Frontal cortex (tissue), 4 donors: Measurements from ENCODE around the gene ZFAND2A. TPM values are rescaled to one million over a fixed set of nuclear protein-coding genes. Genes with fewer than 3 reads are reported as not detected.
"Not testable (repeated sequence)": the region's sequence is repeated elsewhere in the genome, so short reads cannot be mapped to it uniquely, and the experiment has no call there.

Source experiments
- DNase-seq, 2 donors: peaks; one replicate each; pipeline ENCODE4 v3.0.0; 2012; ENCODE audit warnings: low spot score in 2 of 2
- FAIRE-seq: peaks from 2 replicates; lab custom pipeline; 2012; peaks lifted over from hg19 to GRCh38; lab: Jason Lieb, UNC
- total RNA-seq: library from RNA; depleted of rRNA; stranded (reverse); fragments of >200 nt; gene quantifications from one replicate; pipeline ENCODE4 v1.2.3, GENCODE V29; 2014
- donor health status: control.
- donor health status: control.
- donor health status: control.

Gene ZFAND2A
- total RNA-seq, 1 donor from 2014 or later = 15.1 TPM

DNA sequence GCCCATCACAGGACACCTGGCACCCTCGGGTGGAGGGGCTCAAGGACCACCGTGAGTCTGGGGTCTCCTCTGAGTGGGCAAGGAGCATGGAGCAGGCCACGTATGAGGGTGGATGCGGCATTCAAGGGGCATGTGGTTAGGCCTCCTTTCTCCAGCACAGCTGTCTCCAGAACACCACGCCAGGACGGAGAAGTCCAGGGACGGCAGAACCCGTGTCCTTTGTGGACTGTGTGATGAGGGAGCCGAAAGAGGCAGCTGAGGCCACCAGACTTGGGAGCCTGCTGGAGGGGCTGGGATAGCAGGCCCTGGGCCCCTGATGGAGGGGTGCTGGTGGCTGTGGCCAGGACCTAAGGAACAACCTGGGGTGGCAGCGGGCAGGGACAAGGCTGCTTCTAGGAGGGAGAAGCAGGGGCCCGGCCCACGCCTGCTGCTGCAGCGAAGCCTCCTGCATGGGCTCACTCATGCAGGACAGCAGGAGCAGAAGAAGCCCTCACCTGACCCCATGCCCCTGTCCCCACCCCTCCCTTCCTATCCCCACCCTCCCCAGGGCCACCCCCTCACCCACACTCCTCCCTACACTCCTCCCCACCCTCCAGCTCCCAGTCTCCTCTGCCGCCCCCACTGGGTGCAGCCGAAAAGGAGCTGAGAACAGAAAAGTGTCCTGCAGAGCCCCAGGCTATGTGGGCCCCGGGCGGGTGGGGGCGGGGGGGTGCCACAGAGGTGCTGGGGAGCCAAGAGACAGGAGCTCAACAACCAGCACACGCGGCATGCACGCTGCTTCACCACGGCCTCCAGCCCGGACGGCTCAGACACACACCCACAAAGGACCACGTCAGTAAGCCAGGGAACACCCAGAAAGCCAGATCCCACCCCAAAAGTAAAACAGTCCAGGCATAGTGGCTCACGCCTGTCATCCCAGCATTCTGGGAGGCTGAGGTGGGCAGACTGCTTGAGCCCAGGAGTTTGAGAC is 29.7 kb downstream of the ZFAND2A start:
- no peak for DNase-seq
- FAIRE-seq = no peak

DNA sequence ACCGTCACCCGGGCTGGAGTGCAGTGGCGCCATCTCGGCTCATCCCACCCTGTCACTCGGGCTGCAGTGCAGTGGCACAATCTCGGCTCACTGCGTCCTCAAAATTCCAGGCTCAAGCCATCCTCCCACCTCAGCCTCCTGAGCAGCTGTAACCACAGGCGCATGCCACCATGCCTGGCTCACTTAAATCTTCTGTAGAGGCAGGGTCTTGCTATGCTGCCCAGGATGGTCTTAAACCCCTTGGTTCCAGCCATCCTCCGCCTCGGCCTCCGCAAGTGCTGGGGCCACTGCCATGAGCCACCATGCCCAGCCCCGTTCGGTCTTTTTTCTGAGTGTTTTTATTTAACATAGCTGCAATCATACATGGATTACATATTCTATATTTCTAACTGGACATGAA is 30.6 kb downstream of the ZFAND2A start:
- no peak for DNase-seq
- no peak for FAIRE-seq

DNA sequence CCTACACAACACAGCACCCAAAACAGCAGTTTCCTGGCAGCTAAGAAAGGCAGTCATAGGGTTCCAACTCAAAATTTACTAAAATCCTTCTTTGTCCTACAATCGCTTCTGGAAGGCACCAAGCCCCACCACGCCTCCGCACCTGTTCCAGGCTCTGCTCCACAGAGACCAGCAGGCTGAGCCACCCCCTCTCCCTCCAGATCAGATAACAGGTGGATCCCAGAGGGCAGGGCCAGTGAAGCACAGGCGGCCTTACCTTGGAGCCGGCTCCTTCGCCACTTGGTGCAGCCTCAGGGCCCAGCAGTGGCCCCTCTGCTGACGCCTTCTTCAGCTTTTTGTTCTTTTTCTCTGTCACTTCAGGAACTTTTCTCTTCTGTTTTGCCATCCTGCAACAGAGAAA is 33.0 kb downstream of the ZFAND2A start:
- FAIRE-seq (no peak), DNase-seq (no peak)

DNA sequence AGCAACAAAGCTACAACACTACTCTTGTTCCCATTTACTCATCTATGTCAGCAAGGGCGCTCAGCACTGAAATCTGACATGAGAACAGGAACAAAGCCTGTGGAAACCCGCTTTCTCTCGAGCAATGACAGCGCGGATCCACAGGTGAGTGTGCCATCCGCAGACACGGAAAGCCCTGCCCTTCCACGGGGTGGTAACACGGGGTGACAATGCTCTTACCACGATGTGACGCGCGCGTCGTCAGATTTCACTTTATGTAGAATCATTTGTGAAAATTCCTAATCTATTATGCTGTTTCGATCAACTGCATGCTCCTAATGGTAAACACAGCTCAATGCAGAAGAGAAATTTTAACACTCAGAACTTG is 34.4 kb downstream of the ZFAND2A start:
- FAIRE-seq (no peak), DNase-seq (no peak)

DNA sequence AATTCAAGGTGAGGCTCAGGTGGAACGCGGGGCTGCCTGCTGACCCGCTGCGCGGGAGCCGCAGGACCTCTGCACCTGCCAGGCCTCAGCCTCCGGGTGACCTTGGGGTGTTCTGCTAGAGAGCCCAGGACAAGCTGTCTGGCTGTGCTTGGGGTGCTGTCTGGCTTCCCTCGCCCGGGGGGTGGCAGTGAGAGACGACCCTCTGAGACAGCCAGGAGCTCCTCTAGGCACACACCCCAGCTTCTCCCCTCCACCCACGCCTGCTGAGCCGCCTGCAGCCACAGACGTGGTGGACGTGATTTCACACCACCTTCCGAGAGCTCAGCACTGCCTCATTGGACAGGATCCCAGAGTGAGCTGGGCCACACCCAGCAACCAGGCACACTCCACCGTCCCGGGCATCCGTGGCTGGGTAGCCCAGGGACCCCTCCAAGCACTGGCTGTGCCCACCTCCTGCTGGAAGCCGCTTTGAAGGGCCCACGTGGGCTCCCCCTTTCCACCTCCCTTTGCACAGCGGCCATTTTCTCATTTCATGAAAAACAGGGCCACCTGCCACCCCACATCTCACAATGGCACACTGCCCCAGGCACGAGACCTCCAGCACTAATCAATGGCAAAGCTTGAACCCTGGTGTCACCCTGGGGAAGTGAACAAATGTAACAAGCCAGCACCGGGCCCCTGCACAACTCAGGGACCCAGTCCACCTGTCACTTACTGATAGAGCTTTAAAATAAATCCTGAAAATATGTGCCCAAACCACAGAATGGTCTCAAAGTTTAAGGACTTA is 35.0 kb downstream of the ZFAND2A start:
- no peak for FAIRE-seq
- DNase-seq = no peak

DNA sequence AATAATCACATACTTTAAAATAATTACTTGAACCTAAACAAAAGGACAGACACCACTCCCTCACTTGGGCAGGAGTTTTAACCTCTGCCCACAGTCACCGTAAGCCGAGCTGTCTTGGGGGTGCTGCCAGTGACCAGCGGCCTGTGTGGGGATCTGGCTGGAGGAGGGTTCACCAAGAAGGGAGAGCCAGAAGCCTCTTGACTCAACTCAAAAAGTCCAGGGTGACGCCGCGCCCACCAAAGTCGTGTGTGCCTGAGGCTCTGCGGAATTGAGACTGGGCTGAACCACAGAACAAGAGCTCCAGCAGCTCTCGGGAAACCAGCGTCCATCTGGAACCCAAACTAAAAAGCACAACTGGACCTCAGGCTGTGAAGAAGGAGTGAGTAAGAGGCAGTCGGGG is 35.8 kb downstream of the ZFAND2A start:
- FAIRE-seq (no peak), DNase-seq (no peak)

DNA sequence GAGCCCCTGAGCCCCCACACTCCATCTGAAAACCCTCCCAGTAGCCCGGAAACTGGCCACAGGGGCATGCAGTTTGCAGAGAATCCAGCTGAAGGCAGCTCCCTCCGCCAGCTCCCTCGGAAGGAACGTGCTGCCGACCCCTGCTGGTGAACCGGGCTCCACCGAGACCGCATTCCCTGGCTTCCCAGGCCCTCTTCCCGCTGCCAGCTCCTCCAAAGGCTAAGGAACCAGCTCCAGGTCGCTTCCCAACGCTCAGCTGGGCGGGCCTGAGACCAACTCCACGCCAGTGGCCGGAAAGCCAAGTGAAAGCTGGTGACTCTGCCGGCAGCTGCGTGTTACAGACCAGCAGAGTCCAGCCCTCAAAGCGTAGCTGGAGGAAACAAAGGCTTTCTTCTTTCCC is 36.3 kb downstream of the ZFAND2A start:
- peak; percentile 69 to 75 for DNase-seq
- no peak for FAIRE-seq

DNA sequence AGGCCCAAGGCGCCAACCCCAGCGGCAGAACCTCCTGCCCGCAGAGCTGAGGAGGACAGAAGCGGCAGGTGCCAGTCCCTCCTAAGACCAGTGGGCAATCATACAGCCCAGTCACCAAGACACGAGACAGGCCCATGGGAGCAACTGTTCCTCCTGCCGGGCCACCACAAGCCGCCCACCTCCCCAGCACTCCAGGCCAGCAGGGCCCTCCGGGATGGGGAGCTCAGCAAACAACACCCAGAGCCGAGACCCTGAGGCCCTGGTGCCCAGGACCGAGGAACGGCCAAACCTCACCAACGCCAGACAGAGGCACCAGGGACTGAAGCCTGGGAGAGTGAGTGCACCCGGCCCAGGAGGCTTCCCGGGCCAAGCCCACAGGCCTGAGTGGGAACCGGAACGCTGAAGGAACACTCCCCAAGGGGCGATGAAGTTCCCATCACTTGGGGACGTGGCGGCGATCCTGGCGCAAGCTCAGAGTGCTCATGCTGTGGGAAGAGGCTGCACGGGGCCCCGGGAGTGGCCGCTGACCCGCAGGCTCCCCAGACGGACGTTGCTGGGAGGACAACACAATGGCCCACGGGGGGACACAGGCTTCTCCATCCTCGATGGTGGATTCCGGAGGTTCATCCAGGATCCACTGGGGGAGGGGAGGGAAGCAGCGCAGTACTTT is 37.0 kb downstream of the ZFAND2A start:
- FAIRE-seq = no peak

DNA sequence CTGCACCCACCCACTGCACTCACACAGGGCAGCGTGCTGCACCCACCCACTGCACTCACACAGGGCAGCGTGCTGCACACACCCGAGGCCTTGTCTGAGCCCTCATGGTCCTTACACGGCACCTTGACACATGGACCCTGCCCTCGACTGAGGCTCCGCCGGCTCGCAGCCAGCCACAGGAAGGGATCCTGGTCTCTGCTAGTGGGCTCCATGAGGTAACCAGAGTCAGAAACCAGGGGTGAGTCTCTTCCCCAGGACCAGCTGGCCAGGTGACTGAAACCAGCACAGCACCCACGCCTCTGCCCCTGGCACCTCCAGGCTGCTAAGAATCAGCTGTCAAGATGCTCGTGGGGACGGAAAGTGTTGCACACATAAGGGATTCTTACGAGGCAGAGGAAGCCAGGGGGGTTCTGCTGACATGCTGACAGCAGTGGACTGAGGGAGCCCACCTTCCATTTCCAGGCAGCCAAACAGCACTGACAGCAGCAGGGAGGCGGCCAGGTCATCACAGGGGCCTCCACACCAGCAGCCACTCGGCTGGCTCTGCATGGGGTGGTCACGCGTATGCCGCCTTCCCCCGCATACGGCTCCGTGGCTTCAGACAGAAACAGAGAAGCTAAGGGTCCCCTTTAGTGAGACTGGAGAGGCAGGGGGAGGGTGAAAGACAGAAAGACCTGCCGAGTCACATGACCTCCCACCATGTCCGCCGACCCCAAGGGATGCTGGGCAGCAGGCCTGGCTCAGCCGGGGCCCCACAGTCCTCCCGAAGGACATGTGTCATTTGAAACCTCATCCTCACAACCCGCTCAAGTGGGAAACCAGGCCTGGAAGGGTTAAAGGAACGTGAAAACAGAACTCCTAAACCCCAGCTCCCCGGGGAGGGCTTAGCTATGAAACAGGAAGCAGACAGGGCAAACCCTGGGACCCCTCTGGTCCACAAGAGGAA is 37.8 kb downstream of the ZFAND2A start:
- DNase-seq = no peak
- FAIRE-seq = no peak

More for the DNA sequence above, 37.0 kb downstream of the ZFAND2A start:
- no peak for DNase-seq

DNA sequence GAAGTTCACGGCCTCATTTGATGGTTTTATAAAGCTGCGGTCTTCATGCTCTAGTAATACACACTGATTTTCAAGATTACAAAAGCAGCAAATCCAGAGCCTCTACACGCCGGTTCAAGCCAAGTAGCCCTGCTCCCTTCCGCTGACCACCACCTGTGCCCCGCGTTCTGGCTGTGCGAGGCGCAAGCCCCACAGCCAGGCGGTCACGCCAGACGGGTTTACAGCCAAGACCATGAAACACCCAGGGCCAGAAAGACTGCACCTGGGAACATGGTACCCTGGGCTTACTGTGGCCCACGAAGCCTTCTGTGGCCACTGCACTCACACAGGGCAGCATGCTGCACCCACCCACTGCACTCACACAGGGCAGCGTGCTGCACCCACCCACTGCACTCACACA is 38.5 kb downstream of the ZFAND2A start:
- FAIRE-seq = no peak
- DNase-seq = no peak

DNA sequence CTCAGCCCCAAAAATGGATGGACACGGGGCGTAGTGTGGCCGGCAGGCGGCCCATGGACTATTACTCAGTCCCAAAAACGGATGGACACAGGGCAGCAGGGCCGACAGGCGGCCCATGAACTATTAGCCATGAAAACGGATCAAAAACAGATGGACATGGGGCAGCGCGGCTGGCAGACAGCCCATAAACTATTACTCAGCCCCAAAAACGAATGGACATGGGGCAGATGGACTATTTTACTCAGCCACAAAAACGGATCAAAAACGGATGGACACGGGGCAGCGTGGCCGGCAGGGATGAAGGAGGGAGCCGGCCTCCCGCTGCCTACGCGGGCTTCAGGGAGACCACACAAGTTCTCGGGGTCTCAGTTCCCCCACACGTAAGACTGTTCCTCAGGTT is 39.2 kb downstream of the ZFAND2A start:
- no peak for DNase-seq

DNA sequence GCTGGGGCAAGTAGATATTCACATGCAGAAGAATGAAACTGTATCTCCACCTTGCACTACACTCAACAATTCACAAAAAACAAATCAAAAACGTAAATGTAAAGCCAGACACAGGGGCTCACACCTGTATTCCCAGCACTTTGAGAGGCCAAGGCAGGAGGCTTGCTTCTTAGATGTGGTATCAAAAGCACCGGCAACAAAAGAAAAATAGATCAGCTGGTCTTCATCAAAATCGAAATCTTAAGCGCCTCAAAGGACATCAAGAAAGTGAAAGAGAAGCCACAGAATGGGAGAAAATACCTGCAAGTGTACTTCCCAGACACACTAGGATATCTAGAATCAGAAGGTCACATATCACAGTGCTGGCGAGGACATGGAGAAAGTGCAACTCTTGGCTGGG is 40.8 kb downstream of the ZFAND2A start:
- FAIRE-seq (no peak), DNase-seq (no peak)

More for the DNA sequence above, 39.2 kb downstream of the ZFAND2A start:
- FAIRE-seq = no peak

DNA sequence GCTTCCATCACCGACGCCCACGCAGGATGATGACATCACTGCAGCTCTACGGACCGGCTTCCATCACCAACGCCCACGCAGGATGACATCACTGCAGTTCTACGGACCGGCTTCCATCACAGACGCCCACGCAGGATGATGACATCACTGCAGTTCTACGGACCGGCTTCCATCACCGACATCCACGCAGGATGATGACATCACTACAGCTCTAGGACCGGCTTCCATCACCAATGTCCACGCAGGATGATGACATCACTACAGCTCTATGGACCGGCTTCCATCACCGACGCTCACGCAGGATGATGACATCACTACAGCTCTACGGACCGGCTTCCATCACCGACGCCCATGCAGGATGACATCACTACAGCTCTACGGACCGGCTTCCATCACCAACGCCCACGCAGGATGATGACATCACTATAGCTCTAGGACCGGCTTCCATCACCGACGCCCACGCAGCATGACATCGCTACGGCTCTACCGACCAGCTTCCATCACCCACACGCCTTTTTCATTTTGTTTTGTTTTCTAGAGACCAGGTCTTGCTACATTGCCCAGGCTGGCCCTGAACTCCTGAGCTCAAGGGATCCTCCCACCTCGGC is 42.6 kb downstream of the ZFAND2A start:
- DNase-seq (no peak), FAIRE-seq (no peak)

DNA sequence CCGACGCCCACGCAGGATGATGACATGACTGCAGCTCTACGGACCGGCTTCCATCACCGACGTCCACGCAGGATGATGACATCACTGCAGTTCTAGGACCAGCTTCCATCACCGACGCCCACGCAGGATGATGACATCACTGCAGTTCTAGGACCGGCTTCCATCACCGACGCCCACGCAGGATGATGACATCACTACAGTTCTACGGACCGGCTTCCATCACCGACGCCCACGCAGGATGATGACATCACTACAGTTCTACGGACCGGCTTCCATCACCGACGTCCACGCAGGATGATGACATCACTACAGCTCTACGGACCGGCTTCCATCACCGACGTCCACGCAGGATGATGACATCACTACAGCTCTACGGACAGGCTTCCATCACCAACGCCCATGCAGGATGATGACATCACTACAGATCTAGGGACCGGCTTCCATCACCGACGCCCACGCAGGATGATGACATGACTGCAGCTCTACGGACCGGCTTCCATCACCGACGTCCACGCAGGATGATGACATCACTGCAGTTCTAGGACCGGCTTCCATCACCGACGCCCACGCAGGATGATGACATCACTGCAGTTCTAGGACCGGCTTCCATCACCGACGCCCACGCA is 43.5 kb downstream of the ZFAND2A start:
- not testable (repeated sequence) for DNase-seq, FAIRE-seq

DNA sequence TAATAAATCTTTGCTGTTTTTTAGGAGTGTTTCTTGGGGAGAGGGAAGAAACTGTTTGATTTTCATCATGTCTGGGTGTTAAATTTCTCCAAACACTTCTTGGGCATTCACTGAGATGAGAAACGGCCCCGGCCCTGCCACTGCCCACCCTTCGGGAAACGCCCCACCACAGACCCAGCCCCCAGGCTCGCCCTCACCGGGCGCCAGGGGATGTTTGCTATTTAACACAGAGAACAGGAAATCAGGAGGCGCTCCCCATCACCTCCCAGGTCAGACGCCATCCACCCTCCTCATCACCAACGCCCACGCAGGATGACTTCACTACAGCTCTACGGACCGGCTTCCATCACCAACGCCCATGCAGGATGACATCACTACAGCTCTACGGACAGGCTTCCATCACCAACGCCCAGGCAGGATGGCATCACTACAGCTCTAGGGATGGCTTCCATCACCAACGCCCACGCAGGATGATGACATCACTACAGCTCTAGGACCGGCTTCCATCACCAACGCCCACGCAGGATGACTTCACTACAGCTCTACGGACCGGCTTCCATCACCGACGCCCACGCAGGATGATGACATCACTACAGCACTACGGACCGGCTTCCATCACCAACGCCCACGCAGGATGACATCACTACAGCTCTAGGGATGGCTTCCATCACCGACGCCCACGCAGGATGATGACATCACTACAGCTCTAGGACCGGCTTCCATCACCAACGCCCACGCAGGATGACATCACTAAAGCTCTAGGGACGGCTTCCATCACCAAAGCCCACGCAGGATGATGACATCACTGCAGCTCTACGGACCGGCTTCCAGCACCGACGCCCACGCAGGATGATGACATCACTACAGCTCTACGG is 44.6 kb downstream of the ZFAND2A start:
- DNase-seq, FAIRE-seq: not testable (repeated sequence)

DNA sequence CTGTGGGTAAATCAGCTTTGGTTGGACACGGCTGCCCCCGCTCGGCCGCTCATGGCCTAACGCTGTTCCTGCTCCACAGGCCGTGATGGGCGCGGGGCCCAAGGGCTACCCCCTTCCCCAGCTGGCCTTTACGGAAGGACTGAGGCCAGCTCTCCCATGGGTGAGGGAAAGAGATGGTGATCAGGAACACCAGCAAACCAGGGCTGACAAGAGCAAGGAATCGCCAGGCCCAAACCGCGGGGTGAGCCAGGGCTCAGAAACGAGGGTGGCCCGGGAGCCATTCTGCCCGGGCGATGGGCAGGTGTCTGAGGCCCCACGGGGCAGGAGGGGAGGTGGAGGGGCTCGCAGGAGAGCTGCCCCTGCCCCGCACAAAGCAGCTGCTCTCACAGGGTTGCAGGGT is 45.5 kb downstream of the ZFAND2A start:
- DNase-seq (no peak), FAIRE-seq (no peak)

DNA sequence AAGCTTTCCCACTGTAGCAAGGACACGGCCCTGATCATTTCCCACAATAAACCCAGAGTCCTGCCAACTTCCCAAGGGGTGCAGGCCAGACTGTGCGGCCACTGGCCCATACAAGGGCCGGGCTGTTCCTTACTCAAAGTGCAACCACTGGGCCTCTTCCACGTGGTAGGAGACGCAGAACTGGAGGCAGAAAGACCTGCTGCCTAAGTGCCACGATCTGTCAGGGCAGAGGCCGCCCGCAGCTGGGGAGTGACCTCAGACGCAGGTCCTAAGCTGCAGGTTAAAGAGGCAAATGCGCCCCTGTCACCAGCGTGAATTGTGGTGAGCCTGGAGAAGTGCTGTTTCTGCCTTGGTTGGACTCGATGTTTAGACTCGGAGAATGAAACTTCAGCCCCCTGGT is 45.9 kb downstream of the ZFAND2A start:
- FAIRE-seq (no peak), DNase-seq (no peak)

DNA sequence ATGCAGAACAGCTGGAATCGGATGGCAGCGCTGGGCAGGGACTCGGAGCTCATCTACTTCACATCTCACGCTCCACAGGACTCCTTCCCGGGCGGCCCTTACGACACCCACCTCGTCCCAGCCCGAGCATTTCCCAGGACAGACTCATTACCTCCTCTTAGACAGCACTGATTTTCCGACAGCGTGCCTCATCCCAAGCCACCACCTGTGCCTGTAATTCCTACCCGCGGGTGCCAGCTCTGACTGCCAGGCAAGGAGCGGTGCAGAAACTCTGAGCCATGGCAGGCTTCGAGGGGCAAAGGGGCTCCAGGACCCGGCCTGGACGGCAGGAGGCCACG is 46.5 kb downstream of the ZFAND2A start:
- no peak for FAIRE-seq
- no peak for DNase-seq
